ENCODE data around the gene DAAM1.
A peak's percentile ranks its signal among the peaks of the same experiment; 100 is the strongest.

DAAM1 gene

DNA sequence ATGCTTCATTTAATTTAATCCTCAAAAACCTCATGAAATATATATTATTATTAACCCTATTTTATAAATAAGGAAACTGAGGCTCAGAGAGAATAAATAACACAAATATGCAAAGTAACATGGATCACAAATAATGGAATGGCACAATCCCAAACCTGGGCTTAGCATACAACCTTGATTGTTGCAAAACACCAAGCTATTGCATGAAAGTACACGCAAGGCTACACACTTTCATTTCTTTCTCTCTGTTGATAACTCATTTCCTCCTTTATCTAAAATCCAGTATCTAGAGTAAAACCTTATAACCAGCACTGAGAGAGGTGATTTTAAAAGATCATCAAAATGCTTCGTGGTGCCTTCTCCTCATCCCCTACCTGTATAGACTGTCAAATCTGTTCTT is 2.8 kb upstream of the DAAM1 start:
- H3K4me3 ChIP-seq (ENCODE audit: low read length) = no peak overlapping the region
- no peak for TF ChIP-seq CTCF (conservative IDR thresholded peaks at IDR 0.05; ENCODE audit: low read length)
- DNase-seq (ENCODE audit: low read depth) = no peak

- no peak for TF ChIP-seq CTCF (conservative IDR thresholded peaks at IDR 0.05; ENCODE audit: low read length)
- no peak overlapping the region for H3K4me3 ChIP-seq (ENCODE audit: low read length)
- no peak for DNase-seq (ENCODE audit: low read depth)
These were observed 2.2 kb upstream of the DAAM1 start for GRCh38 chr14:59186306-59186705.

GRCh38 chr14:59187118-59187517 is 1.3 kb upstream of the DAAM1 start:
- DNase-seq (ENCODE audit: low read depth) = no peak
- TF ChIP-seq CTCF (conservative IDR thresholded peaks at IDR 0.05; ENCODE audit: low read length) = no peak
- no peak overlapping the region for H3K4me3 ChIP-seq (ENCODE audit: low read length)

GRCh38 chr14:59187802-59188460 is 536 bp upstream of the DAAM1 start:
- no peak for TF ChIP-seq CTCF (conservative IDR thresholded peaks at IDR 0.05; ENCODE audit: low read length)
- DNase-seq (ENCODE audit: low read depth) = no peak
- peak overlapping the region; percentile 76 for H3K4me3 ChIP-seq (ENCODE audit: low read length)

DNA sequence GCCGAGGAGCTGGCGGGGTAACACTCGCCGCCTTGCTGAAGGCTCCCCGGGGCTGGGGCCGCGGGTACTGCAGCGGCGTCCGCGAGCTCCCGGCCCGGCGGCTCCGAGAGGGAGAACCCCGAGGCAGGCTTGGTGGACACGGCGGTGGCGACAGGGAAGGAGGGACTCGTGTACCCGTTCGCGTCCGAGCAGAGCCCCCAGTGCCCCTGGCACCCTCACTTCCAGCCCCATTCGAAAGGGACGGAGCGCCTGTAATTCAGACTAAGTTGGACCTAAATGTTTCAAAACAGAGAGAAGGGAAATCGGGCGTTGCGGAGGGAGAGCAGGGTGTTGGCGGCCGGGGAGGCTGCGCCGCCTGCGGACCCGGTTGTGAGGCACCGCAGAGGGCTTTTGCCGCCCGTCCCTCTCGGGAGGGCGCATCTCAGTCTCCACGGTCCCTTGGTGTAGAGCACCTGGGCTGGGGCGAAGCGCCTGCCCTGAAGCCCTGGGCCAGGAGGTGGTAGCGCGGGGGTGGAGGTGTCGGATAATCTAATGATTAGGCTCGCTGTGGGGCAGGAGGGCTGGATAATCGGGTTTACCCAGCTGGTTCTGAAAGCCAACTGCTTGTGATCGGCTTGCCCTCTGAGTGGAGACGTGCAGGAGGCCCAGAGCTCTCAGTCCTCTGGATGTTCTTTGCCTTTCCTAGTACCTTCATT is 771 bp downstream of the DAAM1 start:
- peak; percentile 32 for DNase-seq (ENCODE audit: low read depth)
- TF ChIP-seq CTCF (conservative IDR thresholded peaks at IDR 0.05; ENCODE audit: low read length) = peak; percentile 13; the same call in 1 of the 2 replicates
- peak overlapping the region; percentile 91 for H3K4me3 ChIP-seq (ENCODE audit: low read length)

DNA sequence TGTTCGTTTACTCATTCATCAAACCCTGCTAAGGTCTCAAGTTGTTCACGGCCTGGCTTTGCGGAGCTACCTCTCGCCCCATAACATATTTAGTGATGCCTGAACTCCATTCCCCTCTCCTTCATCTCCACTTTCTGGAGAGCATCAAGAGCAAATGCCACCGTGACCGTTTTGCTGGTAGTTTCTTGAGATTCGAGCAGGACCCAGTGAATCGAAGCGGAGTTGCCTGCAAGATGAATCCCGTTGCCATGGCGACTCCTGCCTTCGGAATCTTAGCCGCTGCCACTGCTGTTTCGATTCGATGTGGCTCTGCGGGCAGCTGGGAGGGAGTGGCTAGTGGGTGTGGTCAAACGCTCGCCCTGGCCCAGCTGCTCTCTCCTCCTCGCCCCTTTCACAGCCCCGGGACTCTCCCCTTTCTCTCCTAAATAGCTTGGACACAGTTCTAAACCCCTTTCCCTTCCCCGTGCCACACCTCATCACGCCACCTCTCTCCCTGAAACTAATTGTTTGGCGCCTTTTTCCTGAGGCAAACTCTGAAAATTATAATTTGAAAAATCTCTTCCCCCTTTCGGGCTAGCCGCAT is 1.4 kb downstream of the DAAM1 start:
- H3K4me3 ChIP-seq (ENCODE audit: low read length) = peak overlapping the region; percentile 91
- DNase-seq (ENCODE audit: low read depth) = peak; percentile 92
- no peak for TF ChIP-seq CTCF (conservative IDR thresholded peaks at IDR 0.05; ENCODE audit: low read length)

- H3K4me3 ChIP-seq (ENCODE audit: low read length) = peak overlapping the region; percentile 91
- peak; percentile 38 for TF ChIP-seq CTCF (conservative IDR thresholded peaks at IDR 0.05; ENCODE audit: low read length)
- peak; percentile 20 for DNase-seq (ENCODE audit: low read depth)
These were observed 1.9 kb downstream of the DAAM1 start for GRCh38 chr14:59190372-59190771.
